Calu3 (cell line): ENCODE data around the gene WDR37. TPM values are rescaled to one million over a fixed set of nuclear protein-coding genes. Genes with fewer than 3 reads are reported as not detected.

Experiments
- BruUV-seq: library from RNA; stranded (reverse); fragments of 400-500 nt; replicated peaks from 2 replicates; lab custom pipeline; 2021; lab: Mats Ljungman, UMichigan
- CTCF ChIA-PET: fragments of 300-600 bp; sonication (Branson Sonifier 250); formaldehyde crosslinking; loops from one replicate; lab custom pipeline; 2022; ENCODE audit warnings: antibody characterized with exemption; lab: Charles Lee
- DNase-seq: peaks from one replicate; pipeline ENCODE4 v3.0.0; 2022
- H3K27ac Mint-ChIP-seq: one replicate; pipeline ENCODE4 v1.8.0; 2022; ENCODE audit warnings: mixed read lengths; ENCODE audit not compliant: unreplicated experiment
- H3K27me3 Mint-ChIP-seq: one replicate; pipeline ENCODE4 v1.8.0; 2022; ENCODE audit warnings: mixed read lengths; ENCODE audit not compliant: unreplicated experiment
- H3K36me3 Mint-ChIP-seq: one replicate; pipeline ENCODE4 v1.8.0; 2022; ENCODE audit warnings: mild to moderate bottlenecking, moderate library complexity, mixed read lengths; ENCODE audit not compliant: insufficient read depth, unreplicated experiment
- H3K4me1 Mint-ChIP-seq: one replicate; pipeline ENCODE4 v1.8.0; 2022; ENCODE audit warnings: mild to moderate bottlenecking, low read depth, mixed read lengths; ENCODE audit not compliant: unreplicated experiment
- H3K4me3 Mint-ChIP-seq: one replicate; pipeline ENCODE4 v1.8.0; 2022; ENCODE audit warnings: mild to moderate bottlenecking, low read depth, moderate library complexity, mixed read lengths; ENCODE audit not compliant: unreplicated experiment
- H3K9me3 Mint-ChIP-seq: one replicate; pipeline ENCODE4 v1.8.0; 2022; ENCODE audit warnings: low read depth, mixed read lengths; ENCODE audit not compliant: unreplicated experiment
- CTCF ChIP-seq: fragments of 200-600 bp; IDR thresholded peaks from one replicate; pipeline ENCODE4 v1.8.0; 2022; ENCODE audit warnings: antibody characterized with exemption; ENCODE audit not compliant: unreplicated experiment
- intact Hi-C: fragments of 100-400 bp; cut with micrococcal nuclease; formaldehyde crosslinking; loops from one replicate; pipeline ENCODE4 v1.10.0; 2022; ENCODE audit not compliant: unreplicated experiment
- total RNA-seq: library from RNA; stranded (reverse); gene quantifications from 2 replicates; pipeline ENCODE4 v1.2.3, GENCODE V29; 2022

The WDR37 gene
- total RNA-seq, 1 experiment from 2014 or later, result 17.8 TPM

DNA sequence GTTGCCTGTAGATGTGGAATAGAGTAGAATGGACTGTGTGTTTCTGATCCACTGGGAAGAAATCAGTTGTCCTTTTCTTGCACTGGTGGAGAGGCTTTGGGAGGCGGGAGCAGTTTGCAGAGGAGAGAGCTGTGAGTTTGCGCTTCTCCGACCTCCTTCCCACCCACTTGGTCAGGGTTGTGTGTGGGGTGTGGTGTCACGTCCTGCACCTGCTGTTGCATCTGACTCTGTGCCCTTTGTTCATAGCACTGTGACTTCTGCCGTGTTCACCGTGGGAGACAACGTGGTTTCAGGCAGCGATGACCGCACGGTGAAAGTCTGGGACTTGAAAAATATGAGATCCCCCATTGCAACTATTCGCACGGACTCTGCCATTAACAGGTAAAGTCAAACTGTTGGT lies 67.8 kb downstream of the WDR37 start:
- no peaks in the 10 kb centered on the region for H3K9me3 Mint-ChIP-seq
- no peak for TF ChIP-seq CTCF
- H3K27me3 Mint-ChIP-seq, result no peaks in the 10 kb centered on the region
- DNase-seq, result no peak
- peaks cover 13% of the 10 kb centered on the region for H3K36me3 Mint-ChIP-seq
- H3K27ac Mint-ChIP-seq, result no peak overlapping the region
- H3K4me3 Mint-ChIP-seq, result no peak overlapping the region
- BruUV-seq, result no TSS peak
- intact Hi-C loops, result no loop called here
- CTCF ChIA-PET, result no interaction called here
- no peaks in the 10 kb centered on the region for H3K4me1 Mint-ChIP-seq

DNA sequence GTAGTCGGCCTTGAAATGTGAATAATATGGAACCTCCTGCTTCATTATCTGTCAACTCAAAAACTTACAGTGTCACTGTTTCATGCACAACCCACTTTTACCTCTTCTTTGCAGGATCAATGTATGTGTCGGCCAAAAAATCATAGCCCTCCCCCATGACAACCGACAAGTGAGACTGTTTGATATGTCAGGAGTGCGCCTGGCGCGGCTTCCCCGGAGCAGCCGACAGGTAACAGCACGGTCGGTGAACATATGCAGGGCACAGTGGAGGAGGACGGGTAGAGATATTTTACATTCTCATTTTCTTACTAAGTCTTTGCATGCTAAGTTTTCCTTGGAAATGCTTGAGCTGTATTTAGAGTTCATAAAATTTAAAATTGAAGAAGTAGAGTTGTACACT lies 68.6 kb downstream of the WDR37 start:
- TF ChIP-seq CTCF, result no peak
- H3K4me1 Mint-ChIP-seq, result no peaks in the 10 kb centered on the region
- no peak overlapping the region for H3K4me3 Mint-ChIP-seq
- CTCF ChIA-PET, result no interaction called here
- H3K27ac Mint-ChIP-seq, result no peak overlapping the region
- intact Hi-C loops, result no loop called here
- no peaks in the 10 kb centered on the region for H3K27me3 Mint-ChIP-seq
- H3K9me3 Mint-ChIP-seq, result no peaks in the 10 kb centered on the region
- peaks cover 13% of the 10 kb centered on the region for H3K36me3 Mint-ChIP-seq
- DNase-seq, result no peak
- BruUV-seq, result no TSS peak

DNA sequence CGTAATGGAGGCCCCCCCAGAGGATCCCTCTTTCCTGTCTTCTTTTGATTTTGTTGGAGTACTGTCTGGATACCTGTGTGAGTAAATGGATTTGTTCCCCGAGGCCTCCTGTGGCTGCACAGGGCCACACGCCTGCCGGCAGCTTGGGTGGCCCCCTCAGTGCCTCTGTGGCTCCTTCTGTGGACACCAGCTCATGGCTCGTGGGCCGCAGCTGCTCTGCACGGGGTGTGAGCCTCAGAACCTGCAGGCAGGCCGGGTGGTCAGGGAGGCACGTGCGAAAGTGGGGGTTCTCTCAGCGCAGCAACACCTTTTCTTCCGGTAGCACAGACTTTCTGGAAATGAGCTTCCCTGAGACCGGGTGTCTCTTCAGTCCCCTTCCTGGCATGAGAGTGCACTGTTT lies 70.3 kb downstream of the WDR37 start:
- Mint-ChIP-seq H3K27me3 (no peaks in the 10 kb centered on the region), H3K27ac (no peak overlapping the region), H3K4me1 (no peaks in the 10 kb centered on the region), H3K36me3 (peaks cover 13% of the 10 kb centered on the region), H3K9me3 (no peaks in the 10 kb centered on the region), H3K4me3 (no peak overlapping the region)
- no peak for DNase-seq
- CTCF ChIA-PET, result no interaction called here
- intact Hi-C loops, result no loop called here
- no TSS peak for BruUV-seq
- TF ChIP-seq CTCF, result no peak

GRCh38 chr10:1127629-1128028 lies 71.4 kb downstream of the WDR37 start:
- Mint-ChIP-seq H3K36me3 (peaks cover 13% of the 10 kb centered on the region), H3K4me1 (no peaks in the 10 kb centered on the region), H3K4me3 (no peak overlapping the region), H3K9me3 (no peaks in the 10 kb centered on the region), H3K27me3 (no peaks in the 10 kb centered on the region), H3K27ac (no peak overlapping the region)
- intact Hi-C loops, result no loop called here
- DNase-seq, result no peak
- no peak for TF ChIP-seq CTCF
- CTCF ChIA-PET, result no interaction called here
- no TSS peak for BruUV-seq
